MM.1S (cell line): Measurements from ENCODE around the gene TMEM150C.
"Not testable (repeated sequence)": the region's sequence is repeated elsewhere in the genome, so short reads cannot be mapped to it uniquely, and the experiment has no call there.

ENCODE experiments used
- DNase-seq: peaks from one replicate; pipeline ENCODE4 v3.0.0-alpha.2; 2015
- H2AFZ ChIP-seq: fragments of 300-600 bp; sonication (generic); 2 replicates; pipeline ENCODE4 v1.6.0; 2016; ENCODE audit warnings: antibody characterized with exemption, low read length
- H3F3A ChIP-seq: fragments of 300-600 bp; sonication (generic); 2 replicates; pipeline ENCODE4 v1.6.1; 2016; ENCODE audit warnings: mild to moderate bottlenecking, antibody characterized with exemption, low read length, moderate library complexity, mixed read lengths; ENCODE audit not compliant: insufficient read depth
- H3K27ac ChIP-seq: fragments of 300-600 bp; sonication (generic); 2 replicates; pipeline ENCODE4 v1.5.1; 2016; ENCODE audit warnings: mild to moderate bottlenecking, low read length
- H3K27me3 ChIP-seq: fragments of 300-600 bp; sonication (generic); replicated peaks from 2 replicates; pipeline ENCODE4 v1.6.0; 2016; ENCODE audit warnings: low read length; ENCODE audit not compliant: insufficient read depth
- H3K36me3 ChIP-seq: fragments of 300-600 bp; sonication (generic); replicated peaks from 2 replicates; pipeline ENCODE4 v1.6.1; 2016; ENCODE audit warnings: mild to moderate bottlenecking, low read length, mixed read lengths; ENCODE audit not compliant: insufficient read depth
- H3K4me1 ChIP-seq: fragments of 300-600 bp; sonication (generic); 2 replicates; pipeline ENCODE4 v1.6.1; 2016; ENCODE audit warnings: low read length, mixed read lengths
- H3K4me2 ChIP-seq: fragments of 300-600 bp; sonication (generic); 2 replicates; pipeline ENCODE4 v1.6.0; 2016; ENCODE audit warnings: low read depth, low read length
- H3K4me3 ChIP-seq: fragments of 300-600 bp; sonication (generic); 2 replicates; pipeline ENCODE4 v1.5.1; 2016; ENCODE audit warnings: low read length, mixed read lengths
- H3K79me2 ChIP-seq: fragments of 300-600 bp; sonication (generic); 2 replicates; pipeline ENCODE4 v1.6.1; 2016; ENCODE audit warnings: mixed run types, low read length, mixed read lengths
- H3K9ac ChIP-seq: fragments of 300-600 bp; sonication (generic); 2 replicates; pipeline ENCODE4 v1.6.1; 2016; ENCODE audit warnings: low read length, mixed read lengths
- H3K9me2 ChIP-seq: fragments of 300-600 bp; sonication (generic); replicated peaks from 2 replicates; pipeline ENCODE4 v1.6.1; 2016; ENCODE audit warnings: mild to moderate bottlenecking, low read length, mixed read lengths; ENCODE audit not compliant: insufficient read depth
- H3K9me3 ChIP-seq: fragments of 300-600 bp; sonication (generic); replicated peaks from 2 replicates; pipeline ENCODE4 v1.6.1; 2016; ENCODE audit warnings: mild to moderate bottlenecking, low read length, mixed read lengths; ENCODE audit not compliant: insufficient read depth
- H4K20me1 ChIP-seq: fragments of 300-600 bp; sonication (generic); 2 replicates; pipeline ENCODE4 v1.6.1; 2016; ENCODE audit warnings: mild to moderate bottlenecking, low read length, moderate library complexity, mixed read lengths; ENCODE audit not compliant: insufficient read depth
- EZH2 ChIP-seq: fragments of 300-600 bp; sonication (generic); optimal IDR thresholded peaks from 2 replicates; pipeline ENCODE3; 2017; ENCODE audit warnings: low read depth, mild to moderate bottlenecking, antibody characterized with exemption, low read length, mixed read lengths
- EZH2phosphoT487 ChIP-seq: fragments of 300-600 bp; sonication (generic); IDR thresholded peaks from 2 replicates; pipeline ENCODE4 v1.6.1; 2018; ENCODE audit warnings: antibody characterized with exemption, low read length
- TF ChIP-seq, protein P1 (sequence below): fragments of 300-600 bp; sonication (generic); IDR thresholded peaks from 2 replicates; pipeline ENCODE4 v1.5.1; 2016; ENCODE audit warnings: antibody characterized with exemption, low read length, mixed read lengths

The TMEM150C gene

DNA sequence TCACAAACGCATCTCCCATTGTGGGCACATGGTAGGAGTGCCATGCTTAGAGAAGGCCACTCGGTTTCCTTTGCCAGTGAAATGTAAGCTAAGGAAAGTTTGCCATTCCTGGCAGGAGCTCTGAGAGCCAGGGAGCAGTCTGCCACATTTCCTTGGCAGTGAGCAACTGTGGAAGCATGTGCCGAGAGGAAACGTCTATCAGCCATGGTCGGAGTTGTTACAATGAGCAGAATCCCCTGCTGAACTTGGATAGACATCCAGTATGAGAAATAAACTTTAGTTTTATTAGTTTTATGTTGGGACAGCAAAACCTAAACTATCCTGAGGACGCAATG is 80.3 kb downstream of the TMEM150C start:
- no peaks in the 10 kb centered on the region for H3K36me3 ChIP-seq
- no peaks in the 10 kb centered on the region for H3K79me2 ChIP-seq
- no peaks in the 10 kb centered on the region for H3K9me2 ChIP-seq
- no peaks in the 10 kb centered on the region for H3K27me3 ChIP-seq
- TF ChIP-seq EZH2 (no peak), EZH2phosphoT487 (no peak)
- TF ChIP-seq, protein P1, sequence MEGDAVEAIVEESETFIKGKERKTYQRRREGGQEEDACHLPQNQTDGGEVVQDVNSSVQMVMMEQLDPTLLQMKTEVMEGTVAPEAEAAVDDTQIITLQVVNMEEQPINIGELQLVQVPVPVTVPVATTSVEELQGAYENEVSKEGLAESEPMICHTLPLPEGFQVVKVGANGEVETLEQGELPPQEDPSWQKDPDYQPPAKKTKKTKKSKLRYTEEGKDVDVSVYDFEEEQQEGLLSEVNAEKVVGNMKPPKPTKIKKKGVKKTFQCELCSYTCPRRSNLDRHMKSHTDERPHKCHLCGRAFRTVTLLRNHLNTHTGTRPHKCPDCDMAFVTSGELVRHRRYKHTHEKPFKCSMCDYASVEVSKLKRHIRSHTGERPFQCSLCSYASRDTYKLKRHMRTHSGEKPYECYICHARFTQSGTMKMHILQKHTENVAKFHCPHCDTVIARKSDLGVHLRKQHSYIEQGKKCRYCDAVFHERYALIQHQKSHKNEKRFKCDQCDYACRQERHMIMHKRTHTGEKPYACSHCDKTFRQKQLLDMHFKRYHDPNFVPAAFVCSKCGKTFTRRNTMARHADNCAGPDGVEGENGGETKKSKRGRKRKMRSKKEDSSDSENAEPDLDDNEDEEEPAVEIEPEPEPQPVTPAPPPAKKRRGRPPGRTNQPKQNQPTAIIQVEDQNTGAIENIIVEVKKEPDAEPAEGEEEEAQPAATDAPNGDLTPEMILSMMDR, result no peak
- no peak overlapping the region for H2AFZ ChIP-seq
- H3K9ac ChIP-seq, result no peak overlapping the region
- H4K20me1 ChIP-seq, result no peaks in the 10 kb centered on the region
- no peak for DNase-seq
- no peak overlapping the region for H3K4me3 ChIP-seq
- no peak overlapping the region for H3K4me2 ChIP-seq
- no peaks in the 10 kb centered on the region for H3K9me3 ChIP-seq
- H3K4me1 ChIP-seq, result no peaks in the 10 kb centered on the region
- H3K27ac ChIP-seq, result no peak overlapping the region
- H3F3A ChIP-seq, result no peaks in the 10 kb centered on the region

DNA sequence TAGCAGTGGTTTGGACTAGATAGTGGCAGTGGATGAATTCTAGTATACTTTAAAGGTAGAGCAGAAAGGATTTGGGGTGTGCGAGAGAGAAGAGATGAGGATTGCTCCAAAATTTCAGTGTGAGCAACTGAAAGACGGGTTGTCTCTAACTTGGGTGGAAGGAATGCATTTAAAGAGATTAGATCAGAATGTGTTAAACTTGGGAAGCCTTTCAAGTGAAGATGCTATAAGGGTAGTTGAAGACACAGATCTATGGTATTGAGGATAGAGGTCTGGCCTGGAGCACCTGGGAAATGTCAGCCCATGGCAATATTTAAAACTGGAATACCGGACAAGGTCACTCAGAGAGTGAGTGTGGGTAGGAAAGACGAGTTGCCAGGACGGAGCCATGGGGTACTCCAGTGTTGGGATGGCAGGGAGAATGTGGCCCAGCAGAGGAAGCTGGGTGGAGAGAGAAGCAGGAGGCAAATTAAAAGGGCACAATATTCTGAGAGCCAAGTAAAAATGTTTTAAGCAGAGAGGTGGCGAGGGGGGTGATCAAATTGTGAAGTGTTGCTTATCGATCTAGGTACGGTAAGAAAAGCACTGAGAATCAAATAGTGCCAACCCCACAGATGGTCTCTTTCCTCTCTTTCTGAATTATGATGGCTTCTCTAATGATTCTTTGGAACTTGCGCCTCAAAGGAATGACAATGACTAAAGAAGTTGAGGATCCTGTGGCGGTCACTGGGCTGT is 80.8 kb downstream of the TMEM150C start:
- Histone ChIP-seq H3K79me2 (no peaks in the 10 kb centered on the region), H3K4me2 (no peak overlapping the region), H3K27ac (no peak overlapping the region), H3K9me2 (no peaks in the 10 kb centered on the region), H3K27me3 (no peaks in the 10 kb centered on the region), H2AFZ (no peak overlapping the region), H3K9ac (no peak overlapping the region), H3K4me3 (no peak overlapping the region), H3K36me3 (no peaks in the 10 kb centered on the region), H4K20me1 (no peaks in the 10 kb centered on the region), H3K4me1 (no peaks in the 10 kb centered on the region), H3F3A (no peaks in the 10 kb centered on the region), H3K9me3 (no peaks in the 10 kb centered on the region)
- DNase-seq, result no peak
- TF ChIP-seq EZH2 (no peak), EZH2phosphoT487 (no peak)
- TF ChIP-seq, protein P1, result no peak

DNA sequence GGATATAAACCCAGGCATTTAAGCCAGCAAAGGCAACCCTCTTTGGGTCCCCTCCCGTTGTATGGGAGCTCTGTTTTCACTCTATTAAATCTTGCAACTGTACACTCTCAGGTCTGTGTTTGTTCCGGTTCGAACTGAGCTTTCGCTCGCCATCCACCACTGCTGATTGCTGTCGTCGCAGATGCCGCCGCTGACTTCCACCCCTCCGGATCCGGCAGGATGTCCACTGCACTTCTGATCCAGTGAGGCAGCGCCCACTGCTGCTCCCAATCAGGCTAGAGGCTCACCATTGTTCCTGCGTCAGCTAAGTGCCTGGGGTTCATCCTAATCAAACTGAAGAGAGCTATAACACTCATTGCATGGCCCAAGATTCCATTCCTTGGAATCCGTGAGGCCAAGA is 82.2 kb downstream of the TMEM150C start:
- TF ChIP-seq, protein P1, result no peak
- no peak for TF ChIP-seq EZH2phosphoT487
- TF ChIP-seq EZH2, result no peak
- H4K20me1 ChIP-seq, result no peaks in the 10 kb centered on the region
- H3K79me2 ChIP-seq, result no peaks in the 10 kb centered on the region
- no peaks in the 10 kb centered on the region for H3K9me3 ChIP-seq
- H3F3A ChIP-seq, result no peaks in the 10 kb centered on the region
- no peak overlapping the region for H3K4me3 ChIP-seq
- no peaks in the 10 kb centered on the region for H3K36me3 ChIP-seq
- H2AFZ ChIP-seq, result no peak overlapping the region
- no peaks in the 10 kb centered on the region for H3K27me3 ChIP-seq
- H3K9ac ChIP-seq, result no peak overlapping the region
- H3K27ac ChIP-seq, result no peak overlapping the region
- no peaks in the 10 kb centered on the region for H3K4me1 ChIP-seq
- no peak overlapping the region for H3K4me2 ChIP-seq
- no peak for DNase-seq
- H3K9me2 ChIP-seq, result no peaks in the 10 kb centered on the region

DNA sequence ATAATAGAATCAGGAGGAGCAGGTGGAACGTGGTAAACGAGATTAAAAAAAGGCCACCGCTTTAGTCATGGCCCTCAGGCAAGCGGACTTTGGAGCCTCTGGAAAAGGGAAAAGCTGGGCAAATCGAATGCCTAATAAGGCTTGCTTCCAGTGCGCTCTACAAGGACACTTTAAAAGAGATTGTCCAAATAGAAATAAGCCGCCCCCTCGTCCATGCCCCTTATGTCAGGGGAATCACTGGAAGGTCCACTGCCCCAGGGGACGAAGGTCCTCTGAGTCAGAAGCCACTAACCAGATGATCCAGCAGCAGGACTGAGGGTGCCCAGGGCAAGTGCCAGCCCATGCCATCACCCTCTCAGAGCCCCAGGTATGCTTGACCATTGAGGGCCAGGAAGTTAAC is 84.3 kb downstream of the TMEM150C start:
- H3K79me2 ChIP-seq, H3K27me3 ChIP-seq, H3K36me3 ChIP-seq, H3K9me2 ChIP-seq, H3K4me1 ChIP-seq, H3K4me3 ChIP-seq, H3F3A ChIP-seq, DNase-seq, H3K27ac ChIP-seq, H3K4me2 ChIP-seq, H2AFZ ChIP-seq, H3K9me3 ChIP-seq, H4K20me1 ChIP-seq, H3K9ac ChIP-seq: not testable (repeated sequence)

DNA sequence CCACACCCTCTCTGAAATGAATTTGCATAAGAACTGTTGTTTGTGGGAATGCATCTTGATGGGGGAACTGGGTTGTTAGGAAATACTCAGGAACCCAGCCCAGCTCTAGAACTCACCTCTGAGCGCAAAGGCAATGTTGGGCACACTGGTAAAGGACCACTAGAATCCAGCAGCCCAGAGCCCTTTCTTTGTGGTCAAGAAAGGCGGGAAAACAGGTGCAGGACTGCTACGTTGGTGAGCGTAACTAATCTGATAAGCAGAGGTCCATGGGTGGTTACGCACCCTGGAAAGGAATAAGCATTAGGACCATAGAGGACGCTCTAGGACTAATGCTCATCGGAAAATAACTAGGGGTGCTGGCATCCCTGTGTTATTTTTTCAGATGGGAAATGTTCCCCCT is 85.9 kb downstream of the TMEM150C start:
- H3F3A ChIP-seq, H3K4me2 ChIP-seq, H3K4me3 ChIP-seq, H3K27ac ChIP-seq, H3K4me1 ChIP-seq, H3K9me2 ChIP-seq, H3K9me3 ChIP-seq, H3K9ac ChIP-seq, H2AFZ ChIP-seq, DNase-seq, H3K27me3 ChIP-seq, H3K79me2 ChIP-seq, H3K36me3 ChIP-seq, H4K20me1 ChIP-seq: not testable (repeated sequence)
